DND-41 (cell line): ENCODE results near the gene SETDB2.
A peak's percentile ranks its signal among the peaks of the same experiment; 100 is the strongest.

ENCODE experiments used
- CTCF ChIP-seq: IDR thresholded peaks from 2 replicates; pipeline ENCODE4 v1.5.1; 2012; ENCODE audit warnings: borderline replicate concordance, low read length, moderate library complexity, mild to moderate bottlenecking; ENCODE audit not compliant: poor library complexity, severe bottlenecking; ENCODE audit errors: extremely low read depth
- EZH2 ChIP-seq: IDR thresholded peaks from 3 replicates; pipeline ENCODE4 v1.6.1; 2012; ENCODE audit warnings: borderline replicate concordance, low read depth, mild to moderate bottlenecking, moderate library complexity, low read length, inconsistent platforms; ENCODE audit not compliant: severe bottlenecking

- TF ChIP-seq CTCF (peak; percentile 63), EZH2 (no peak)
These were observed at the start of gene SETDB2, which contains the start of gene CAB39L for GRCh38 chr13:49443704-49444523.
